CMK (cell line): ENCODE measurements around the gene BZW1.

Source experiments
- DNase-seq: peaks from one replicate; pipeline ENCODE4 v3.0.0-alpha.2; 2010; ENCODE audit warnings: low read depth

BZW1 gene

GRCh38 chr2:200811333-200812121 is at the start of gene BZW1:
BZW1 (plus strand) TSS chr2:200811910; CDS start chr2:200813218, 1,308 bp downstream.
- peak; percentile 91 for DNase-seq

- DNase-seq, result no peak
Measured at GRCh38 chr2:200762127-200762526, 49.6 kb upstream of the BZW1 start.

GRCh38 chr2:200763422-200763821 is 48.3 kb upstream of the BZW1 start:
- no peak for DNase-seq

- DNase-seq, result no peak
Measured at GRCh38 chr2:200765139-200765951, 46.4 kb upstream of the BZW1 start.

- no peak for DNase-seq
Measured at GRCh38 chr2:200765995-200766660, 45.6 kb upstream of the BZW1 start.

- no peak for DNase-seq
Measured at GRCh38 chr2:200767111-200767885, 44.4 kb upstream of the BZW1 start.

- DNase-seq, result no peak
Measured at GRCh38 chr2:200770847-200771246, 40.9 kb upstream of the BZW1 start.

DNA sequence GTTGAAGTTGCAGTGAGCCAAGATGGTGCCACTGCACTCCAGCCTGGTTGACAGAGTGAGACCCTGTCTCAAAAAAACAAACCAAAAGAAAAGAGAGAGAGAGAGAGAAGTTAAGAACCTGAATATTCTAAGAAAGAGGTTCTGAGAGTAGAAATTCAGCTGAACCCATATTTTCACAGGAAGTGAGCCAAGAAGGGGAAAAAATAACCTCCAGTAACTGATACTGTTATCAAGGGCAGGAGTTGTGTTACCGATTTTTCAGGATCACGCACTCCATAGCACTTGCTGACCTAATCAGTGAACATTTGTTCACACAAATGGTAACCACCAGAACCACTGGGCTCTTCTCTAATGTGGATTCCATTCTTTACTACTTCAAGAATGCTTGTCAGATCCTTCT is 39.1 kb upstream of the BZW1 start:
- no peak for DNase-seq

GRCh38 chr2:200773083-200773482 is 38.6 kb upstream of the BZW1 start:
- no peak for DNase-seq

DNA sequence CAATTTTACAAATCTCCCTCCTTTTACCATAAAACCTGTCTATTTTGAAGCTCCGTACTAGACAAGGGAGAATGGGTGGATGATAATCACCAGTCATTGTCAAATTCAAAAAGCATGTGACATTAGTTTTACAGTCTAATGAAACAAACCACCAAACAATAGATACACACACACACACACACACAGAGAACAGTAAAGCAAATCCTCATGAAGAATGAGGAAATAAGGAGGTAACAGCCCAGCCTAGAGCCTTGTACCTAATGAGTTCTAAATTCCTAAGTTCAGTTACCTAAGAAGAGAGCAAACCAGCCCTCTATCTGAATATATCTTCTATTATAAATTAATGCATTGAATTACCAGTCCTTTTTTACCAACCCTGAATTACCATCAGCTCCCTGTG is 36.8 kb upstream of the BZW1 start:
- no peak for DNase-seq

DNA sequence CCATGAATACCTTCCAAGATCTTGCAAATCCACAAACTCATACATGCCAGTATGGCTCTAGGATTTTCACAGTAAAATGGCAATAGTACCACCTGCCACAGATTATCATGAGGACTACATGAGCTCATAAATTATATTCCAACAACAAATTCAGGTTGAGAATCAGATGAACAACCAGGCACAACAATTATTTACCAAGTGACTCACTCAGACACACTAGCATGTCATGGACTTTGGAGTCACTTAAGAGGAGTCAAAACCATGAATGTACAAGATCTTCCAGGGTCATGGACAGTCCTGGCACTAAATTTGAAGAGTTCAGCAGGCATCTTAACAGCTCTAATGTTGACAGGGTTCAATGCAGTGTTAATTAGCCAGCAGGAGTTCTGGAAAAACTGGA is 34.4 kb upstream of the BZW1 start:
- DNase-seq, result no peak

DNA sequence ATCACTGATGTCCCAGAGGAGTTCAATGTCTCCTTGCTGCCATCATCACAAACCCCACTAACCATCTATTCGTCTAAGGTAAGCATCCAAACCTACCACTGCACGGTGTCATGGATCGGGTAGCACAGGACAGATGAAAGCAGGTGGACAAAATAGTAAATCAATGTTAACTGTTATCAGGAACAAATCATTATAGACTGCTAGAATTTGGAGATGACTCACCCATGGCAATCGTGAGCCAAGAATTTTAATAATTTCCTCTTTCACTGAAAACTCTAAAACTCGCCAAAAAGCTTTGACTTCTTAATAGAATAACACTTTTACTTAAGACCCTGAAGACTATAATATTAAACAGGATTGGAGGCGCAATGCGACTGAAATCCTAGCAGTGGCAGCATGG is 33.7 kb upstream of the BZW1 start:
- DNase-seq, result no peak

- DNase-seq, result no peak
Measured at GRCh38 chr2:200779214-200779613, 32.5 kb upstream of the BZW1 start.

DNA sequence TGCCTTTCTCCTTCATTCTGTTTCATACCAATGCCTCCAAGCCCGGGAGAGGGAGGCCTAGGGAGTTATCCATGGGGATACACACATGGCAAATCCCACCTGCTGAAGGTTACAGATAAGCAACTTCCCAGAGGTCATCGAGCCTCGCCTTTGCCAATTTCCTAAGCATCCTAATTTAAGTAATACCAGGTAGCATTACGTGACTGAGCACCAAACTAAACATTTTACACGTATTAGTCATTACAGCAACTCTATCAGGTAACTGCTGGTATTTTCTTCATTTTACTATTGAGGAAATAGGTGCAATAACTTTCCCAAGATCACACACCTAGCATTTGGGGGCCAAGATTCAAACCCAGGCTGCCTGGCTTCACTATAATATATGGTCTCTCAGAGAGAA is 30.1 kb upstream of the BZW1 start:
- DNase-seq, result no peak

- DNase-seq, result no peak
Measured at GRCh38 chr2:200782251-200782650, 29.5 kb upstream of the BZW1 start.

GRCh38 chr2:200784215-200784614 is 27.5 kb upstream of the BZW1 start:
- no peak for DNase-seq

DNA sequence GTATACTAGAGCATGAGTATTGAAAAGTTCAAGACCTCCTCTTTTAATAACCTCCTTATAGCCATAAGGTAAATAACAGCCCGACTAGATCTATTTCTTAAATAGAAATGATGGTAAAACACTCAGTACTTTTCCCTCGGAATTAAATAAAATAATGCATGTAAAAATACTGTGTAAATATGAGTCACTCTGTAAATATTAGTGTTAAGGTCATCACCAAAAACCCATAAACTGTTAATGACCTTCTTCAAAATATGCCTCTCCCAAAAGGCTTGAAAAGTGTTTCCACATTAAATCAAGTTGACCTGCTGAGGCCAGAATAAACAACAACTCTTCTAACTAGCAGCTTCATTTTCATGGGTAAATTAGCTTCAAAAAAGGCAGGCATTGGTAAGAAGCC is 25.3 kb upstream of the BZW1 start:
- DNase-seq, result no peak

DNA sequence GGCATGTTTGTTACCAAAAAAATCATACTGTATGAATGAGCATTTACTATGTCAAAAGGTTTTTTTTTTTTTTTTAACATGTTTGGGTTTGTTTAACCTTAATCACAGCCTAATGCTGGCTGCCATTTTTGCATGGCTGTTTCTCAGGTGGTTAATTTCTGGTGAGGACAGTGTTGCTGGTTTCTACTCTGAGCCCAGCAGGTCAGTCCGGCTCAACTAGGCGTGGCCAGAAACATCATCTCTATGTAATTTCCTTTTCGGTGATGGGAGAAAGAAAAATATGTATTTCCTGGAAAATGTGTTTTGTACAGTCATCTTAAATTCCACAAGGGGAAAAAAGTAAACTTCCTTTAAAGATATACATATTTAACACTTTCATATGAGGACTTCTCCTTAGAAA is 24.9 kb upstream of the BZW1 start:
- DNase-seq, result no peak

GRCh38 chr2:200787351-200788120 is 24.2 kb upstream of the BZW1 start:
- DNase-seq, result no peak

GRCh38 chr2:200788121-200788718 is 23.5 kb upstream of the BZW1 start:
- DNase-seq, result no peak

- no peak for DNase-seq
Measured at GRCh38 chr2:200790185-200790584, 21.5 kb upstream of the BZW1 start.
